Superior temporal gyrus (tissue), 1 donor: Measurements from ENCODE around the gene THSD4.

Source experiments
- DNase-seq: peaks from one replicate; pipeline ENCODE4 v3.0.0-alpha.2; 2016; ENCODE audit errors: extremely low spot score

THSD4 gene

DNA sequence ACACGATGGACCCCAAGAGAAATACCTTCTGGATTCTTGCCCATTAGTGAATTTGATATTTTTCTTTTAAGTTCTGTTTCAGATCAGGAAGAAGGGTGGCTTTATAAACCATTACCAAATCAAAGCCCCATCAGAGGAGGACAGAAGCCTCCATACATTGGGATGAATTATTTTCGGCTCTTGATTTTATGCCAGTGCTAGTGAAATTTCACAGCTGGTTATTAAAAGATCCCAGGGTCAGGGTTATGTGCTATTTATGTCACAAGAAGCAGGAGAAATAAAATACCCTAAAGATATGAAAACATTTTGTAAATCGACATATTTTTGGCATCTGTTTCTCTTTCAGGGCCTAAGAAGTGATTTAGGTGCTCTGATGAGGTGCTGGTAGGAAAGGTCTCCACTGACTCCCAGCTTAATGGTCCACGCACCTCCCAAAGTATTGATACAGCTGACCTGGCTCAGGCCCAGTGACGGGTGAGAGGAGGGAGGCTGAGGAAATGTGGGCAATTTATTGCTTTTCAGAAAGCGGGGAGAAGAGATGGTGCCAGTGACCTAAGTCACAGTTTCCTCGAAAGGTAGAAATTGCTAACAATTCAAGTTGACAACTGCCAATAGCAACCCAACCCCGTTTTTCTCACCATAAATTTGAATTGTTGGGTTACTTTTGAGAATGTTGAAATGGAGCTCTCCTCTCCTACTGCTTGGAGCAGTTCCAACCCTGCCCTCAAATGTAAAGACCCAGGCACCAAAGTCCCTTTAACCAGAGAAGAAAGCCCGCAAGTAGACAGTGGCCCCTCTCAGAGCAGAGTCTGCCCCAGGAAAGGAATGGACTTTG, 379.5 kb downstream of the THSD4 start:
- DNase-seq, result no peak

DNA sequence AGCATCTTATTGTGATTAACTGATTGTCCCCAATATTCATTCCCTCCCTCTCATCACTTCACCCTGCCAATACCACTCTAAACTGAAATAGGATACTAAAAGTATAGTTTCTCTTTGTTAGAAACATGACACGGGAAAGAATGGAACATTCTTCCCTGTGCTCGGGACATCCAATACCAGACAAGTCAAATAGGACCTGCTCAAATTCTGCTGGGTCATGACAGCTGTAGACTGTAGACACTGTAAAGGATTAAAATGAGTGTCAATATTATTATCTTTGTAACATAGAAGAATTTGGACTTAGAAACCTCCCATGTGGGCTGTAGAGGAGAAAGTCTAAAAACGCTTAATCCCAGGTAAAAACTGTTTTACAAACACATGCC, 380.1 kb downstream of the THSD4 start:
- DNase-seq, result no peak

DNA sequence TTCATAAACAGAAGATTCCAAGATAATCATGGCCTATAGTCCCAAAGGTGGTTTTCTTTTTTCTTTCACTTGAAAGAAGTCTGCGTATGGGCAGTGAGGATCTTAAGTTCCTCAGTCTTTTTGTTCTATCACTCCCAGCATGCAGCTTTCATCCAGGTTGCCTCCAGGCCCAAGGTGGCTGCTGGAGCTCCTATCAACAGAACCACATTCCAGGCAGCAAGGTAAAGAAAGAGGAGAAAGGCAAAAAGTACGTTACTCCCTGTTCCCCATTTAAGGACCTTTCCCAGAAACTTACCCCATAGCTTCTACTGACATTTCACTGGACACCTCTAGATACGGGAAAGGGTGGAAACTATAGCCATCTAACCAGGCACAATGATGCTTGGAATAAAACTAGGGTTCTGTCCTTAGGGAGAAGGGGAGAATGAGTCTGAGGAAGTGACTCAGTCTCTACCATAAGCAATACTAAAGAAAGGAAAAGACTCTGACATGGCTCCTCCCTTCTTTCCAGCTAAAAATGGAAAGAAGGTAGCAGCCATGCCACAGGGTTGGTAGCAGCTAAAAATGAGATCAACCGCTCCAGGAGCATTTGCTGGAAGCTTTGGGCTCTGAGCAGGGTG, 381.2 kb downstream of the THSD4 start:
- DNase-seq, result no peak

DNA sequence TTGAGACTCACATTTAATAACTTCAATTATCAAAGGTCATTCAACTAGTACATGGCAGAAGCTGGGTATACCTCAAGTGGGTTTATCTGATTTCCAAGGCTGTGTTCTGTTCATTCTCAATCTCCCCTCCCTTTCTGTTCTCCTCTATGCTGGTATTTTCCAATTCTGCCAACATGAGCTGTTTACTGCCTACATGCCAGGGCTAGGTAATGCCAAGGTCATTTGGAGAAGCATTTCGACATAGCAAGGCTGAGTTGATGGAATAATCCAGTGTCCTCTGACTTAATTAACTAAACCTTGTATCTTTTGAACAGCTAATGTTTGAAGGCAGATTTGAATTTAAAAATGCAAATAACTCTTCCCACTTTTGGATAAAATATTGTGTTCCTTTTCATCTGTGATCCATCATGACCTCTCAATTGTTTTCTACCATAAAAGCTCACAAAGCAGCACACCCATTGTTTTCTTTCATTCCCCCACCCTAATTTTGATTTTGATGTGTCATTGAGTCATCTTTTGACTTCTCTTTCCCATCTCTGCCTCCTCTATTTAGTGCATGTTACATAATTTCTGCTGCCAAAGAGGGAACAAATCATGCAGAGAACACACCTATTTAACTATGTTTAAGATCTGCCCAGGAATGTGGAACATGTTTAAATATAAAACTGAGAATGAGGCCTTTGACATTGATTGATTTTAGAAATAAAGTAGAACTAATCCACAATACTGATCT, 386.2 kb downstream of the THSD4 start:
- no peak for DNase-seq

DNA sequence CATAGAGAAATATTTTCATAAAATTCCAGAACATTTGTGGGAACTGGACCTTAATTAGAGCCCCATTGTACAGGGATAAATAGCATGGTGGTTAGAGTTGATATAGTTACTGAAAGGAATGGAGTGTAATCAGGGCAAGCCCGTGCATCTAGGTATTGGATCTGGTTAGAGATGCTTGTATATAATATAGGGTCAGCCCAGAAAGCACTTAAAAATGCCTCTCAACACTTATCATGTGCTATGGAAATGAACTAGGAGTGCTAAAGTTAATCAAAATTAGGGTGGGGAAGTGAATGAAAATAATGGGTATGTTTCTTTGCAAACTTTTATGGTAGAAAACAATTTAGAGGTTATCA, 386.8 kb downstream of the THSD4 start:
- DNase-seq, result no peak

DNA sequence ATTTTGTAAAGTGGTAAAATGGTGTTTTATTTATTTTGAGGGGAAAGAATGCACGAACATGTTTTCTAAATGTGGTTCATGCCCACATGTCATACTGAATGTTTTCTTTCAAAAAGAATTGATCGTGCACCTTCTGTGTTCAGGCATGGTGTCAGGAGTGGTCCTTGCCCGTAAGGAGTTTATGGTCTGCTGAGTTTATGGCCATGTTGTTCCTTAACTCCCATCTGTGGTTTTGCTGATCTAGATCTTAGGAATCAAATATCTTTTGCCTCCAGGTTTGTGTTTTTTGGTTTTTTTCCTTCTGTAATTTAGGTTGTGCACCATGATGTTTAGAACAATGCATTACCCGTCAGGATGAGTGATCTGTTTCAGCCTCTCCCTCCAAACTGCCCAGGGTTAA, 390.7 kb downstream of the THSD4 start:
- DNase-seq, result no peak

DNA sequence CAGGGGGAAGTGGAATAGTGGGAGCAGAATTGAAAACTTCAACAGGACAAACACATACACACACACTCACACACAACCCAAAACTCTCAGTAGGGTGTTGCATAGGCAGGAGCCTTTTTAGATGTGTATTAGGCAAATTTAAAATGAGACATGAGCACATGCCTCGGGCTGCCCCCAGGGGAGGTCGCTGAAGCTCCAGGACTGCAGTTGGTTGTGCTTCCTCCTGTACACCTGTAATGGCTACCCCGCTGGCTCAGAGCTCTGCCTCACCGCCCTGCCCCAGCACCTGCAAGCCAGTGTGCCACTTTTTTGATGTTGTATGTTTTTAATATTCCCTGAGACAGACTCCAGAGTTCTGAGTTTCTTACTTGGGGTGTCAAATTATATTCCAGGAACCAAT, 391.7 kb downstream of the THSD4 start:
- DNase-seq, result no peak

DNA sequence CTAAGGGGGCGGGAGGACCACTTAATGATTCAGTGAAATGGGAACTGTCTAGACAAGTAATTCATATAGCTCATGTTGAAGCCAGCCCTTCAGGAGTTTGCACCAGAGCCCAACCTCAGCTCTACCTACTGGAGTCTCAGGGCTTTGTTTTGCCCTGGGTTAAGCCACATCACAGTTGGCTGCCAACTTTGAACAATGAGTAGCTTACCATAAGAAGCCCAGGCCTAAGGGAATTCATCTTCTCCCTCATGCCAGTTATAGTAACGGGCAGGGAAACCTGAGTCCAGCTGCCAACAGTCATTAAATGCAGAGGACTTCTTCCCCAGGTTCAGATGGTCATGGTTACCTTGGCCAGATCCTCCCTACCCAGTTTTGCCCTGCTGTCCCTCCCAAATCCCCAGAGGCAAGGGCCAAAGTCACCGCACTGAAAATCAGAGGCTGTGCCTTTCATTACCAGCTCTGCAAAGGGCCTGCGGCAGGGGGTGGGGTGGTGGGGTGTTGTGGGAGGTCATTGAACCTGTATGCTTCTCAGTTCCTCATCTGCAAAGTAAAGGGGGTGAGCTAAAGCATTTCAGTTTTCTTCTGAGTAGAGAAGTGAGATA, 392.9 kb downstream of the THSD4 start:
- no peak for DNase-seq

DNA sequence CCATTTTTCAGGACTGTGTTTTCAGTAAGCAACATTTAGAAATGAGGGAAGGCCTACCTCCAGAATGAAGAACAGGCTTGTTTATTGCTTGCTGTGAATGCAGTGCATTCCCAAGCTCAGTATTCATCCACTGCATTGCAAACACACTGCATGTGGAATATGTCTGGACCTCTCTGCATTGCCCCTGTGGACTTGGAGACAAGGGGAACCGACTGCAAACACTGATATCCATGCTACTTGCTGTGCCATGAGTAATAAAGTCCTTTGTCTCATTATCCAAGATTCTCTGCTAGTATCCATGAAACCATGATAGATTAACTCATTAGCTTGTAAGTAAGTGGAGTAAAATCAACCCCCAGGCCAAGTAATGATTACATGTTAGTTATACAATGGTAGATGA, 393.9 kb downstream of the THSD4 start:
- no peak for DNase-seq

DNA sequence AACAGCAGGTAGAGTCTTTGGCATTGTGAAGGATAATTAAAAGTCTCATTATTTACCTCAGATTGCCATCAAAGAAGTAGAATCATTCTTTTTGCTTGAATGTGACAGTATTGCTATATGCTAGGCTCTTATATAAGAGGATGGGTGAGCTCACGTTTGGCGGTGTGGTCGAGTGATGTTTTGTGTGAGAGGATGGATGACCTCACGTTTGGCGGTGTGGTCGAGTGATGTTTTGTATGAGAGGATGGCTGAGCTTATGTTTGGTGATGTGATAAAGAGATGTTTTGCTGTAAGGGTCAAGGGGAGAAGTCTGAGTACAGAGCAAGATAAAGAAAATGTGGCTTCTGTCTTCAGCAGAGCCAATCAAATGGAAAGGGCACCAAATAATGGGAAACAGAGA, 395.5 kb downstream of the THSD4 start:
- DNase-seq, result no peak

DNA sequence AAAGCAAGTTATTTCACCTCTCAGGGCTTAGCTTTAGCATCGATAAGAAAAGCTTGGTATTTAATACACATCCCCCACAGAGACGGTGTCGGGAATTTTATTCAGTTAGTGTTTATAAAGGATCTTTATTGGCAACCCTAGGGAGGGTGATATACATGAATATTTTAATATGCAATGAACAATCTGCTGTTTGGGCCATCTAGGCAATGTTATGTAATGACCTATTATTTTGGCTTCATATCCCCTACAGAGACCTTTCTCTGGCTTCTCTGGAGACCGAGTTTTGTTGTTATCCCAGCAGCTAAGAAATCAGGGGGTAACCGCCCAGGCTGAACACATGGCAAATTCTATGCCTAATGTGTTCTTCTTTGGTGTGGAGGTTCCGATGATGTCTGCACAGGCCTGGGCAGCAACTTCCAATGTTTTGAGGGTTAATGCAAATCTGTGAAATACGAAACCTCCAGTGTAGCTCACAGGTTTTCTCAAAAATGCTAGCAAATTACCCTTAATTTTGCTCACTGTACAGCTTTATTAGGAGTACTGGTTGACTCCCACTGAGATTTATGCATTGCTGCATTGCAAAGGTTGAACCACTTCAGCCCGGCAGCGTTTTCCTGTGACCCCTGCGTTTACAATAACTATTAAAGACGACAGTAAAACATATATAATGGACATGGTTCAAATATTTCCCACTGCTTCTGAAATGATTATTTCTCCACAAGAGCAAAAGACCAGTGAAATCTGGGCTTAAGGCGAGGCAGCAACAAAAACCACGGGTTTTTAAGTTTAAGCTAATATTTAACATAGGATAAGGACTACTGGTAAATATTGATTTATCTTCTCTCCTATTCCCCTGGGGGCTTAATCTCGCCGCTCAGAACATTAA, 396.8 kb downstream of the THSD4 start:
- no peak for DNase-seq

DNA sequence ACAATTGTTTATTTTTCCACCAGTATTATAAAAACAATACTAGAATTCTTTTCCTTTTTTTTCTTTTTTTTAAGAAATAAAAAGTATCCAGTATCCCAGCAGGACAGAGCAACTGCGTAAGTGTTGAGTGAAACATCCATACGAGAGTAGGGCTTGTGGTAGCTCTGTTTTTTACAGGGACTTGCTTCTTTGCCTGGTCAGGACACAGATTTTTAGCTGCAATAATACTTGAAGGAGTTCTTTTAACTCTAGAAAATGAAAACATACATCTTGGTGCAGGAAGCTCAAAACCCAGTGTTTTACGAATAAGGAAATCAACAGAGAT, 397.4 kb downstream of the THSD4 start:
- DNase-seq, result no peak

DNA sequence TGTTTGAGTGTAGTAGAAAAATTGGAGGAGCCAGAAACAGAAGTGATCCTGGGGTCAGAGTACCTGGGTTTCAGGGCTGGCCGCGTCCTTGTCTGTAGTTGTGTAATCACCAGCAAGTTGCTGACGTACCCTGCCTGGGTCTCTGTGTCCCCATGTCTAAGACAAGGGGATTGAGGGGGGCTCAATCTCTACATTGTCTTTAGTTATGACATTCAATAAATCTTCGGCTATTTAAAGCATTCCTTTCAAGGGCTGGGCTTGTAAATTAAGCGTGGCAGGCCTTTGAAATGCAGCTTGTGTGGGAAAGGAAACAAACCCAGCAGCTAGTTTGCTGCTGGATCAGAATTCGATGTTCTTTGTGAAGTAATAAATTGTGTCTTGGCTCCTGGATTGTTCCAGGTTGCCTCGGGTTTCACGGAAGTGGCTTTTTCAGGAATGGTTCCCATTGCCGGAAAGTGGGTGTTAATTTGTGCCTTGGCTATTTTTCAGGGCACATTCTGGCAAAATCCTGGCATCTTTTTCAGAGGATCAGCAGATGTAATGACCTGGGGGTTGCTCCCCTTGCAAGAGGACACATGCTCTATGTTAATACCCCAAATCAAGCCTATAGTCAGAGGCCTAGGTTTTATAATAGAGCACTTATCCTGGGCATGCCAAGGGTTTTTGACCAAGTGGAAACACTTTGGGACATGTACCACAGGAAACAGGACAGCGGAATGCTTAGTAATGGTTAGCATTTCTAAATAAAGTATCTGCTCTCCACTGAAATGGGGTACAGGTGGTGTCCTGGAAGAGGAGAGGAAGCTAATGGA, 400.3 kb downstream of the THSD4 start:
- no peak for DNase-seq

DNA sequence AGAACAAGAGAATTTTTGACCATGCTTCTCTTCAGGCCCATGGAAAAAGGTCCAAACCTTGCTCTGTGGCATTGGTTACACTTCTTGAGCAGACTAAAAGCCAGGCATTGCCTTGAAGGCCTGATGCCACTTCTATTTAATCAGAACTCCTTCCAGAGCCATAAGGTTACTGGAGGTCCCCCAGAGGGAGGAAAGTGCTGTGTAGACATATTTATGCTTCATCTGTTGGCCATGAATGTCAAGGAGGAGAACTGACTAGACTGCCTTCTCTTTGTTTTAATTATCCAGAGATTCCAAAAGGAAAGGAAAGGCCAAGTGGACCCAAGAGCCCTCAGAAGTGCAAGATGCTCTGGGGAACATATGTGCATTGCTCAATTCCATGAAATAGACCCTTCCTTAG, 402.5 kb downstream of the THSD4 start:
- DNase-seq, result no peak

DNA sequence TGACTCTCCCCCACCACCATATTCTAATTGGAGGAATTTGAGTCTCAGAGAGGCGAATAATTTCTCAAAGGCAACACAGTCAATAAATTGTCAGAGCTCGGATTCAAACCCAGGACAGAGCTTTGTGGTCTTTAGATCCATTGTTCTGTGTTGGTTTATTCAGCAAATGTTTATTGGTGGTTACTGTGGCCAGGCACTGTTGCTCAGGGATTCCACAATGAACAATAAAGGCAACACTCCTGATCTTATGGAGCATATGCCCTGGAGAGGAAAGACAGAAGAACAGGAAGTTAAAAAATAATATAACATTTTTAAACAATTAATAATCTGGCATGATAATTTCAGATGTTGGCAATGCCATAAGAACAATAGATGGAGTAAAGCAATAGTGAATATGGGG, 403.4 kb downstream of the THSD4 start:
- DNase-seq, result no peak

DNA sequence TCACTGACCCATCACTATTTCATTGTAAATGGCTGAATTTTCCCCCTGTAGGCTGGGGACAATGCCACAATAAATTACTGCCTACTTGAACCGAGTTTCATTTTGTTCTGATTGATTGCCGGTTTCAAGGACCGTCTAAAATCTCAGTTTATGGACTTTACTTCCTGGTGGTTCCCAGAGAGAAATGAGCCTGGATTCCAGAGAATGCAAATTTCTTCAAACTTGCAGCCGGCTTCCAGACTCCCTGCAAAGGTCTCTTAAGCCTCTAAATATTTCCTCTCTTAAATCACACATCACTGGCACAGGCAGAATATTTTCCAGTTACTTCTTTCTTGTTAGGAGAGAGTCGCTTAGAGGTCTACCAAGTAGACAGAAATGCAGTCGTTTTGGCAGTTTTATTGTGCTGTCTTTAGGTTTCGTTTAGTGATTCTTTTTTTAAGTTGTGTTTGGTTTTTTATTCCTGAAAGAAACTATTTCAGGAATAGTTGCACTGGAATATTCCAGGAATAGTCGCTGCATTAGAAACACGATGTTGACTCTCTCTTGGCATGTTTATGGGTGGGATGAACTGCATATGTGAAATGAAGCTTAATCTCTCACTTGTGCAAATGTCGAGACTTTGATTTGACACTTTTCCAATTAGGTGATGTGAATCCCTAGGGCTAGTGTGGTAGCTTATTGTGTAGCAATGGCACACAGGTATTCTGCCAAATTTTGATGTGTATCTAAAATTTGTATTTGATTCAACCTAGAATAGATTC, 411.0 kb downstream of the THSD4 start:
- DNase-seq, result no peak

DNA sequence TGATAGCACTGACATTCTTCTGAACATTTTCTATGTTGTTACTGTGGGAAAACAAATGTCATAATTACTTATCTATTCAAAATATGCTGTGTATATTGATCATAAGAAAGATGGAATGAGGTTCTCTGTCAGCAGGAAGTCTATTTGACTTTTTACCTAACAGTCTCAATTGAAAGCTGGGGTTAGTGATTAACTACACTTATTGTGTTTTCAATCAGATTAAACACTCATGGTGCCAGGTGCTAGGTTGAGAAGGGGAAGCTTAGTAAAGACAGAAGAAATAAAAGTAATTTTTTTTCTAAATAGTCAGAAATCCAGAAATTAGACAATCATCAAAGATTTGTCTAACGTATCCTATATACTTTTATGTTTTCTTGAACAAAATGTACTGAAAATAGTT, 414.1 kb downstream of the THSD4 start:
- no peak for DNase-seq

DNA sequence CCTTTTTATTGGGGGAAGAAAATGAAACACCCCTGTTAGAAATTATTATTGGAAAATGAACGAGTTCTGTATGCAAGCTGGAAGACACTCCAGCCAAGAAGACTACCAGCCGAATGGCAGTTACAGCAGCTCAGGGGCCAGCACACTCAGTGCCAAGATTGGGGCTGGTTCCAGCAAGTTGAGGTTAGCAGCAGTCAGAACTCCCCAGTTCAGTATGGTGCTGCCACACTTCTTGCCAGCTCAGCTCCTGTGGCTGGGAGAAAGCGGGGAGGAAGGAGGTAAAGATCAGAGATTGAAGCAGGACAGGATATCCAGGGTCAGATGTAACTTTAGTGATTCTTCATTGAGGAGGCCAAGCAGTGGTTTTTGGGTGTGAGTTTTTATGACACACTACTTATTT, 414.8 kb downstream of the THSD4 start:
- DNase-seq, result no peak

DNA sequence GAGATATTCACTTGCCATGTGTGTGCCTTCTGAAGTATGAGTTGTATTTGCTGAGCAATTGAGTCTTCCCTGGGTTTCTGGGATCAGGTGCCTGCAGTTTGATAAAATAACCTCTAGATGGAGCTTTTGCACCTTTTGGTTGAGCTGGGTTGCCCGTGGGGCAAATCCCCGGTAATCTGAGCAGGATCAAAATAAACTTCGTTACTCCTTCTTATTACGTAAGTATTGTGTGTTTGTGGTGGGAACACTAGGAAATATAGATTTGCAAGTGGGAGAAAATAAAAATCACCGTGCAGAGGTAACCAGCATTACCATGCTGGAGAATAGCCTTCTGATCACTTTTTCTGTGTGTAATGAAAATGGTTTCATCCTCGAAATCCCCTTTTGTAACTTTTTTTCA, 417.7 kb downstream of the THSD4 start:
- no peak for DNase-seq

DNA sequence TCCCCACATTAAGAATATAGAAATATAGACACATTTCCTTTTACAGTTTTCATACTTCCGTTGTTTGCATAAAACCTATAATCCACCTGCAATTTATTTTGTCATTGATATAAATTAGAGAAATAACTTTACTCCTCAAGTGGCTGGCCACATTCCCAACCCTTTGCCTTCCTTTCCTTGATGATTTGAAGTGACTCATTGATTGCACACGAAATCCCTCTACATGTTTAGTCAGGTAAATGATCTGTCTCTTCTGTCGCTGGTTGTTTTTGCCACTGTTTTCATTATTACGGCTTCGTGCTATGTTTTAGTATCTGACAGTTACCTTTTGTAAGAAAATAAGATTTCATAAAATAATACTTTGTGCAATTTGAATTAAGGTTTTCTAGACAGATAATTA, 422.9 kb downstream of the THSD4 start:
- no peak for DNase-seq
